Muscle layer of duodenum (tissue), 2 donors: Measurements from ENCODE around the gene ACVR1B.
A peak's percentile ranks its signal among the peaks of the same experiment; 100 is the strongest.

Experiments
- H3K27ac ChIP-seq: one replicate; pipeline ENCODE4 v1.7.0; 2013; ENCODE audit warnings: mild to moderate bottlenecking, low read length
- H3K27me3 ChIP-seq: one replicate; pipeline ENCODE4 v1.7.0; 2013; ENCODE audit warnings: low read depth, mild to moderate bottlenecking, control low read depth, low read length
- H3K36me3 ChIP-seq, 2 donors: one replicate each; pipeline ENCODE4 v1.7.0; 2013; ENCODE audit warnings: low read length in 2 of 2, control low read depth in 1 of 2, mild to moderate bottlenecking in 1 of 2; ENCODE audit not compliant: insufficient read depth in 2 of 2, control insufficient read depth in 1 of 2
- H3K4me1 ChIP-seq, 2 donors: one replicate each; pipeline ENCODE4 v1.7.0; 2013; ENCODE audit warnings: low read length in 2 of 2, mild to moderate bottlenecking in 2 of 2, control low read depth in 1 of 2, moderate library complexity in 1 of 2; ENCODE audit not compliant: insufficient read depth in 2 of 2, control insufficient read depth in 1 of 2
- H3K4me3 ChIP-seq, 2 donors: one replicate each; pipeline ENCODE4 v1.7.0; 2013; ENCODE audit warnings: low read length in 2 of 2, low read depth in 1 of 2, mild to moderate bottlenecking in 1 of 2
- H3K9me3 ChIP-seq, 2 donors: one replicate each; pipeline ENCODE4 v1.7.0; 2013; ENCODE audit warnings: low read length in 2 of 2, control low read depth in 1 of 2, mild to moderate bottlenecking in 1 of 2; ENCODE audit not compliant: control insufficient read depth in 1 of 2
- donor health status: healthy.

The ACVR1B gene

GRCh38 chr12:51951199-51951842, at the start of gene ACVR1B:
Gene ACVR1B (plus strand): TSS chr12:51951699. CDS start chr12:51951744, 45 bp downstream.
- no peaks in the 10 kb centered on the region for H3K36me3 ChIP-seq
- peaks cover 14 to 37% of the 10 kb centered on the region in 2 donors for H3K4me1 ChIP-seq
- peak within 1 kb of the TSS; percentile 88 for H3K27ac ChIP-seq
- H3K9me3 ChIP-seq: no peaks in the 10 kb centered on the region
- H3K4me3 ChIP-seq: peak within 1 kb of the TSS; percentile 79 to 88
- no peaks in the 10 kb centered on the region for H3K27me3 ChIP-seq

GRCh38 chr12:51901881-51902280, 49.6 kb upstream of the ACVR1B start:
- Histone ChIP-seq H3K4me3 (no peak overlapping the region), H3K36me3 (no peaks in the 10 kb centered on the region), H3K27ac (no peak overlapping the region), H3K9me3 (no peaks in the 10 kb centered on the region), H3K4me1 (no peaks in the 10 kb centered on the region), H3K27me3 (no peaks in the 10 kb centered on the region)

GRCh38 chr12:51904951-51905470, 46.5 kb upstream of the ACVR1B start:
- no peaks in the 10 kb centered on the region for H3K36me3 ChIP-seq
- no peaks in the 10 kb centered on the region for H3K9me3 ChIP-seq
- peak overlapping the region in 1 of 2 donors; percentile 23 for H3K4me3 ChIP-seq
- H3K27ac ChIP-seq: peak overlapping the region; percentile 90
- peaks cover 0 to 4% of the 10 kb centered on the region in 2 donors for H3K4me1 ChIP-seq
- peaks cover 6% of the 10 kb centered on the region for H3K27me3 ChIP-seq

- peak overlapping the region; percentile 90 for H3K27ac ChIP-seq
- peaks cover 0 to 10% of the 10 kb centered on the region in 2 donors for H3K4me1 ChIP-seq
- H3K27me3 ChIP-seq: peaks cover 6% of the 10 kb centered on the region
- no peaks in the 10 kb centered on the region for H3K36me3 ChIP-seq
- H3K4me3 ChIP-seq: peak overlapping the region; percentile 23 to 60
- no peaks in the 10 kb centered on the region for H3K9me3 ChIP-seq
These were observed 45.7 kb upstream of the ACVR1B start for GRCh38 chr12:51905471-51906429.

- Histone ChIP-seq H3K27me3 (peaks cover 6% of the 10 kb centered on the region), H3K27ac (peak overlapping the region; percentile 90), H3K36me3 (no peaks in the 10 kb centered on the region), H3K9me3 (no peaks in the 10 kb centered on the region), H3K4me3 (peak overlapping the region; percentile 60 to 75), H3K4me1 (peaks cover 0 to 14% of the 10 kb centered on the region in 2 donors)
These were observed 44.9 kb upstream of the ACVR1B start for GRCh38 chr12:51906430-51907082.

GRCh38 chr12:51907083-51907855, 44.2 kb upstream of the ACVR1B start, which contains the start of gene ACVRL1:
Gene ACVRL1 (plus strand): TSS chr12:51907504. CDS start chr12:51912475, 4,971 bp downstream.
- Histone ChIP-seq H3K27ac (peak within 1 kb of the TSS; percentile 90), H3K27me3 (peaks cover 6% of the 10 kb centered on the region), H3K4me1 (peaks cover 0 to 20% of the 10 kb centered on the region in 2 donors), H3K36me3 (no peaks in the 10 kb centered on the region), H3K4me3 (peak within 1 kb of the TSS; percentile 60 to 75), H3K9me3 (no peaks in the 10 kb centered on the region)

- Histone ChIP-seq H3K4me3 (peak overlapping the region; percentile 60 to 75), H3K9me3 (no peaks in the 10 kb centered on the region), H3K27me3 (peaks cover 6% of the 10 kb centered on the region), H3K36me3 (no peaks in the 10 kb centered on the region), H3K27ac (peak overlapping the region; percentile 84), H3K4me1 (peaks cover 0 to 24% of the 10 kb centered on the region in 2 donors)
These were observed 43.6 kb upstream of the ACVR1B start for GRCh38 chr12:51907856-51908425.

GRCh38 chr12:51908876-51909592, 42.5 kb upstream of the ACVR1B start:
- H3K27ac ChIP-seq: peak overlapping the region; percentile 84
- H3K9me3 ChIP-seq: no peaks in the 10 kb centered on the region
- no peaks in the 10 kb centered on the region for H3K36me3 ChIP-seq
- H3K4me1 ChIP-seq: peaks cover 0 to 35% of the 10 kb centered on the region in 2 donors
- peaks cover 6% of the 10 kb centered on the region for H3K27me3 ChIP-seq
- peak overlapping the region; percentile 60 to 75 for H3K4me3 ChIP-seq

GRCh38 chr12:51910168-51910567, 41.3 kb upstream of the ACVR1B start:
- peaks cover 0 to 5% of the 10 kb centered on the region in 2 donors for H3K36me3 ChIP-seq
- H3K4me1 ChIP-seq: peaks cover 0 to 38% of the 10 kb centered on the region in 2 donors
- no peaks in the 10 kb centered on the region for H3K9me3 ChIP-seq
- H3K4me3 ChIP-seq: peak overlapping the region in 1 of 2 donors; percentile 13
- H3K27ac ChIP-seq: peak overlapping the region; percentile 41
- H3K27me3 ChIP-seq: peaks cover 6% of the 10 kb centered on the region
